CD14-positive monocyte (primary cell): Measurements from ENCODE around the gene C17orf67. TPM values are rescaled to one million over a fixed set of nuclear protein-coding genes. Genes with fewer than 3 reads are reported as not detected.

Experiments
- DNase-seq, 3 donors: peaks; one replicate each; pipeline ENCODE4 v3.0.0-alpha.2; 2011 to 2022
- H2AFZ ChIP-seq: 2 replicates; pipeline ENCODE4 v1.6.0; 2012; ENCODE audit warnings: mild to moderate bottlenecking, low read depth, low read length, inconsistent platforms; ENCODE audit not compliant: insufficient read depth, poor library complexity, severe bottlenecking
- H3K27ac ChIP-seq, 2 donors: 1 replicate in 1 of 2; 2 replicates in 1 of 2; pipeline ENCODE4 v1.5.1; 2012 to 2013; ENCODE audit warnings: low read length in 2 of 2, control low read depth in 1 of 2, inconsistent platforms in 1 of 2, low read depth in 1 of 2, mild to moderate bottlenecking in 1 of 2
- H3K27me3 ChIP-seq, 2 donors: one replicate each; pipeline versions ENCODE4 v1.6.0 to v1.6.1; 2011 to 2013; ENCODE audit warnings: low read length in 2 of 2; ENCODE audit not compliant: control insufficient read depth in 2 of 2, insufficient read depth in 2 of 2
- H3K36me3 ChIP-seq, 2 donors: replicated peaks in 1 of 2; 1 replicate in 1 of 2; 2 replicates in 1 of 2; pipeline versions ENCODE4 v1.5.1 to v1.6.1; 2012 to 2013; ENCODE audit warnings: low read length in 2 of 2, control low read depth in 1 of 2, inconsistent platforms in 1 of 2, mild to moderate bottlenecking in 1 of 2; ENCODE audit not compliant: insufficient read depth in 2 of 2, control insufficient read depth in 1 of 2
- H3K4me1 ChIP-seq, 2 donors: 1 replicate in 1 of 2; 2 replicates in 1 of 2; pipeline versions ENCODE4 v1.5.1 to v1.6.1; 2012 to 2013; ENCODE audit warnings: low read length in 2 of 2, control low read depth in 1 of 2, inconsistent platforms in 1 of 2, mild to moderate bottlenecking in 1 of 2, moderate library complexity in 1 of 2; ENCODE audit not compliant: insufficient read depth in 2 of 2, control insufficient read depth in 1 of 2
- H3K4me2 ChIP-seq: replicated peaks from 2 replicates; pipeline ENCODE3; 2012; ENCODE audit warnings: low read length, moderate library complexity, mild to moderate bottlenecking; ENCODE audit not compliant: poor library complexity, severe bottlenecking; ENCODE audit errors: extremely low read depth
- H3K4me3 ChIP-seq, 3 experiments: fragments of 200-600 bp in 1 of 3; sonication (generic) in 1 of 3; replicated peaks in 1 of 3; 1 replicate in 2 of 3; 2 replicates in 1 of 3; pipeline ENCODE4 v1.5.1; 2011 to 2013; ENCODE audit warnings: low read length in 3 of 3, mild to moderate bottlenecking in 3 of 3, control low read depth in 2 of 3, low read depth in 2 of 3, inconsistent platforms in 1 of 3, moderate library complexity in 1 of 3
- H3K79me2 ChIP-seq: 2 replicates; pipeline ENCODE4 v1.6.0; 2012; ENCODE audit warnings: mild to moderate bottlenecking, control low read depth, inconsistent platforms, low read length, moderate library complexity; ENCODE audit not compliant: insufficient read depth
- H3K9ac ChIP-seq: 2 replicates; pipeline ENCODE4 v1.6.0; 2017; ENCODE audit warnings: low read length, mild to moderate bottlenecking; ENCODE audit not compliant: insufficient read depth, poor library complexity, severe bottlenecking
- H3K9me3 ChIP-seq, 2 donors: replicated peaks in 1 of 2; 1 replicate in 1 of 2; 2 replicates in 1 of 2; pipeline versions ENCODE4 v1.5.1 to v1.6.1; 2012 to 2013; ENCODE audit warnings: low read length in 2 of 2, control low read depth in 1 of 2; ENCODE audit not compliant: control insufficient read depth in 1 of 2, insufficient read depth in 1 of 2
- H4K20me1 ChIP-seq: 2 replicates; pipeline ENCODE4 v1.6.0; 2012; ENCODE audit warnings: mild to moderate bottlenecking, low read length, control low read depth, moderate library complexity; ENCODE audit not compliant: insufficient read depth
- H3K27ac Mint-ChIP-seq, 7 donors: one replicate each; pipeline ENCODE4 v1.8.0; 2020; ENCODE audit warnings: mild to moderate bottlenecking in 7 of 7, mixed read lengths in 7 of 7, moderate library complexity in 6 of 7, inconsistent platforms in 2 of 7
- H3K27me3 Mint-ChIP-seq, 3 donors: one replicate each; pipeline ENCODE4 v1.8.0; 2021 to 2022; ENCODE audit warnings: low read depth in 3 of 3, mild to moderate bottlenecking in 3 of 3, mixed read lengths in 3 of 3, moderate library complexity in 3 of 3, inconsistent platforms in 1 of 3
- H3K36me3 Mint-ChIP-seq, 2 donors: one replicate each; pipeline ENCODE4 v1.8.0; 2020; ENCODE audit warnings: mixed read lengths in 2 of 2, inconsistent platforms in 1 of 2, mild to moderate bottlenecking in 1 of 2
- H3K4me1 Mint-ChIP-seq: one replicate; pipeline ENCODE4 v1.8.0; 2020; ENCODE audit warnings: mild to moderate bottlenecking, mixed read lengths
- H3K4me3 Mint-ChIP-seq, 2 donors: one replicate each; pipeline ENCODE4 v1.8.0; 2020; ENCODE audit warnings: mild to moderate bottlenecking in 2 of 2, mixed read lengths in 2 of 2, moderate library complexity in 1 of 2
- H3K9me3 Mint-ChIP-seq, 7 donors: one replicate each; pipeline ENCODE4 v1.8.0; 2020 to 2022; ENCODE audit warnings: mixed read lengths in 7 of 7, mild to moderate bottlenecking in 6 of 7, moderate library complexity in 6 of 7, inconsistent platforms in 2 of 7
- WGBS: methylation state at CpG from one replicate; pipeline ENCODE4 v1.1.5; 2013; ENCODE audit warnings: missing lambda C conversion rate; ENCODE audit not compliant: insufficient coverage; 5-methylcytosine and 5-hydroxymethylcytosine counted together
- intact Hi-C, 2 donors: fragments of 100-400 bp; cut with micrococcal nuclease; formaldehyde crosslinking; loops; one replicate each; pipeline versions ENCODE4 v1.15.0 to v1.15.1; 2023
- polyA plus RNA-seq, 3 donors: library from polyadenylated mRNA; depleted of rRNA in 1 of 3; unstranded in 2 of 3; stranded (reverse) in 1 of 3; fragments of 300-500 nt in 2 of 3; fragments of >200 nt in 1 of 3; fragmentation: Illumina TruSeq in 2 of 3; gene quantifications; 1 replicate in 2 of 3; 2 replicates in 1 of 3; pipeline ENCODE4 v1.2.3, GENCODE V29; 2012 to 2021
- TF ChIP-seq, protein P1 (sequence below): fragments of 200-600 bp; IDR thresholded peaks from one replicate; pipeline ENCODE4 v1.8.0; 2022; ENCODE audit warnings: antibody characterized with exemption, mild to moderate bottlenecking

C17orf67 gene
- polyA plus RNA-seq, 3 donors = 0.56 to 0.57 (median 0.56) TPM

DNA sequence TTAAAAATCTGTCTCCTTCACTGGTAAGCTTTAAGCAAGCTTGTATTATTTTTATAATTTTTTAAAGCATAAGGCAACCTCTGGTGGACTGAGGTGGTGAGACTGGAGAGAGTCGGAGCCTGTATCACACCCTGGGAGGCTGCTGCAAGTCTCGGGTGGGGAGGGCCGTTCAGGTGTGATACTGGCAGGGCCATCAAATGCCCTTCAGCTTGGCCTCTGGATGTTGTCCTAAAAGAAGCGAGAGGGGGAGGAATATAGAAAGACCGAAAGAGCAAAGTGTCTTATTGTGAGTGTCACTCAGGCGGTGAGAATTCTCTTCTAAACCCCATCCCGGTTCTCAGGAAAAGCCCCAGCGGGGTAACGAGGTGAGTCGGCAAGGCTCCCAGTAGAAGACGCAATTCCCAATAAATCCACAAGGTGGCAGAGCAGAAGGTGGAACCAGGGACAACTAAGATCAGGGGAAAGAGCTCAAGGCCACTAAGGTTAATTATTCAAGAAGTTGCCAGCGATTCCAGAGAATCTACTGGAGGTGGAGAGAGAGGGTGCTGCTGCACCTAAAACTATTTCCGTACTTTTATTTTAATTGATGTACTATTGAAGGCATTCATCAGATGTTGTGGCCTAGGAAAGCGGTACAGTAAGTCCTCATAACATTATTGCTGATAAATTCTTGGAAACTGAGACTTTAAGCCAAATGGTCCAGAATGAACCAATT lies 14.1 kb downstream of the C17orf67 start:
- Histone ChIP-seq H3K9me3 (no peaks in the 10 kb centered on the region), H3K27me3 (no peaks in the 10 kb centered on the region), H3K79me2 (no peaks in the 10 kb centered on the region), H3K36me3 (no peaks in the 10 kb centered on the region), H4K20me1 (no peaks in the 10 kb centered on the region), H3K9ac (no peak overlapping the region), H2AFZ (peak overlapping the region; percentile 68), H3K4me3 (no peak overlapping the region), H3K27ac (no peak overlapping the region), H3K4me2 (no peak overlapping the region), H3K4me1 (no peaks in the 10 kb centered on the region)
- Mint-ChIP-seq H3K9me3 (no peaks in the 10 kb centered on the region), H3K4me3 (no peak overlapping the region), H3K36me3 (peaks cover 0 to 2% of the 10 kb centered on the region in 2 donors), H3K4me1 (peaks cover 4% of the 10 kb centered on the region), H3K27ac (no peak overlapping the region), H3K27me3 (peaks cover 0 to 8% (median 6%) of the 10 kb centered on the region in 3 donors)
- TF ChIP-seq, protein P1, sequence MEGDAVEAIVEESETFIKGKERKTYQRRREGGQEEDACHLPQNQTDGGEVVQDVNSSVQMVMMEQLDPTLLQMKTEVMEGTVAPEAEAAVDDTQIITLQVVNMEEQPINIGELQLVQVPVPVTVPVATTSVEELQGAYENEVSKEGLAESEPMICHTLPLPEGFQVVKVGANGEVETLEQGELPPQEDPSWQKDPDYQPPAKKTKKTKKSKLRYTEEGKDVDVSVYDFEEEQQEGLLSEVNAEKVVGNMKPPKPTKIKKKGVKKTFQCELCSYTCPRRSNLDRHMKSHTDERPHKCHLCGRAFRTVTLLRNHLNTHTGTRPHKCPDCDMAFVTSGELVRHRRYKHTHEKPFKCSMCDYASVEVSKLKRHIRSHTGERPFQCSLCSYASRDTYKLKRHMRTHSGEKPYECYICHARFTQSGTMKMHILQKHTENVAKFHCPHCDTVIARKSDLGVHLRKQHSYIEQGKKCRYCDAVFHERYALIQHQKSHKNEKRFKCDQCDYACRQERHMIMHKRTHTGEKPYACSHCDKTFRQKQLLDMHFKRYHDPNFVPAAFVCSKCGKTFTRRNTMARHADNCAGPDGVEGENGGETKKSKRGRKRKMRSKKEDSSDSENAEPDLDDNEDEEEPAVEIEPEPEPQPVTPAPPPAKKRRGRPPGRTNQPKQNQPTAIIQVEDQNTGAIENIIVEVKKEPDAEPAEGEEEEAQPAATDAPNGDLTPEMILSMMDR = peak; percentile 92
- intact Hi-C loops = loop anchor here (2.0 to 5.0 kb wide), 3 partner anchors 121 to 143 kb away; partner anchors contain the start of gene COIL (in 1 of the 2)
- DNase-seq = peak; percentile 59 to 71 (median 70)
- WGBS = 49% methylated on average over 3 of the region's 14 CpGs

GRCh38 chr17:56819030-56819429 lies 14.7 kb downstream of the C17orf67 start:
- no peaks in the 10 kb centered on the region for H3K79me2 ChIP-seq
- no peak overlapping the region for H3K9ac ChIP-seq
- H3K9me3 ChIP-seq = no peaks in the 10 kb centered on the region
- Mint-ChIP-seq H3K4me3 (no peak overlapping the region), H3K27me3 (peaks cover 0 to 8% (median 6%) of the 10 kb centered on the region in 3 donors), H3K4me1 (peaks cover 7% of the 10 kb centered on the region), H3K36me3 (no peaks in the 10 kb centered on the region), H3K27ac (no peak overlapping the region), H3K9me3 (no peaks in the 10 kb centered on the region)
- H3K36me3 ChIP-seq = no peaks in the 10 kb centered on the region
- no peaks in the 10 kb centered on the region for H3K27me3 ChIP-seq
- H3K4me2 ChIP-seq = no peak overlapping the region
- no peak overlapping the region for H3K27ac ChIP-seq
- H4K20me1 ChIP-seq = no peaks in the 10 kb centered on the region
- peaks cover 3% of the 10 kb centered on the region in 2 donors for H3K4me1 ChIP-seq
- DNase-seq = no peak
- intact Hi-C loops = loop anchor here (2.0 to 5.0 kb wide), 3 partner anchors 122 to 143 kb away; partner anchors contain the start of gene COIL (in 1 of the 2)
- TF ChIP-seq, protein P1 = no peak
- 100% methylated on average over 1 of the region's 2 CpGs for WGBS
- H2AFZ ChIP-seq = no peak overlapping the region
- no peak overlapping the region for H3K4me3 ChIP-seq
